Measurements from ENCODE around the gene AP4S1.

AP4S1 gene

DNA sequence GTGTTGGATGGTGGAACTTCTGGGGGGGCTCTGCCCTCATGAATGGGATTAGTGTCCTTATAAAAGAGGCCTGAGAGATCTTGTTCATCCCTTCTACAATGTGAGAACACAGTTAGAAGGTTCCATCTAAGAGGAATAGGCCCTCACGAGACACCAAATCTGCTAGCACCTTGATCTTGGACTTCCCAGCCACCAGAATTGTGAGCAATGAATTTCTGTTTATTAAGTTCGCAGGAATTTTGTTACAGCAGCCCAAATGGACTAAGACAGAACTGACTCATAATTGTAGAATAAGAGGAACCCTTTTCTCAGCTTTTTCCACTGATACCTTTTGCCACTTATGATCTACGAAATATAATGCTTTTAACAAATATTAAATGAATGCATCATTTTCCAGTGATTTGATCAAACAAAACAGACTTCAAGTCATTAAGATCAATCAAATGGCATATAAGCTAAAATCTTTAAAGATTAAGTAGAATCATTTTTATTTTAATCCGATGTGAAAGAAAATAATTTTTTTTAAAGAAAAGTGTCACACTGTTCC, 113.9 kb downstream of the AP4S1 start:
- DNase-seq, result no peak

GRCh38 chr14:31142455-31143087, 117.1 kb downstream of the AP4S1 start:
- DNase-seq, result no peak

All from NCI-H510A (cell line).